Frontal cortex (tissue), 4 donors: ENCODE data around the gene SPPL3. TPM values are rescaled to one million over a fixed set of nuclear protein-coding genes. Genes with fewer than 3 reads are reported as not detected.
"Not testable (repeated sequence)": the region's sequence is repeated elsewhere in the genome, so short reads cannot be mapped to it uniquely, and the experiment has no call there.

Experiments
- DNase-seq, 2 donors: peaks; one replicate each; pipeline ENCODE4 v3.0.0; 2012; ENCODE audit warnings: low spot score in 2 of 2
- FAIRE-seq: peaks from 2 replicates; lab custom pipeline; 2012; peaks lifted over from hg19 to GRCh38; lab: Jason Lieb, UNC
- total RNA-seq: library from RNA; depleted of rRNA; stranded (reverse); fragments of >200 nt; gene quantifications from one replicate; pipeline ENCODE4 v1.2.3, GENCODE V29; 2014
- donor health status: control.
- donor health status: control.
- donor health status: control.

Gene SPPL3
- total RNA-seq, 1 donor from 2014 or later = 45.2 TPM

DNA sequence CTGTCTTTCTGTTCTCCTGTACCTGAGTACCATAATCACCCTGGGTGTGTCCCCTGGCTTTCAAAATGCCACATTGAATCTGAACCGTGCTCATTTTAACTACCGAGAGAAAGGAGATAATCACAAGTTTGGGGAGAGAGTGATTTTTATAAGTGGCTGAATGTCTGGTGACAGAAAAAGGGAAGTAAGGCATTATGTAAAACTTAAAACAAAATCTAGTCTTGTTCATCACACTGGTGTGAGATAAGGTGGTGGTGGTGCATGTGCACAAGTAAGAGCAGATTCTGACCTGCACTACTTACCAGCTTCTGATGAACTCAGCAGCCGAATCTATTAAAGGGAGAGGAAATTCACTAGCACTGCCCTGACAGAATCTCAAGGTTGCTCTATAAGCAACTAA lies 56.3 kb downstream of the SPPL3 start:
- FAIRE-seq (no peak), DNase-seq (no peak)

DNA sequence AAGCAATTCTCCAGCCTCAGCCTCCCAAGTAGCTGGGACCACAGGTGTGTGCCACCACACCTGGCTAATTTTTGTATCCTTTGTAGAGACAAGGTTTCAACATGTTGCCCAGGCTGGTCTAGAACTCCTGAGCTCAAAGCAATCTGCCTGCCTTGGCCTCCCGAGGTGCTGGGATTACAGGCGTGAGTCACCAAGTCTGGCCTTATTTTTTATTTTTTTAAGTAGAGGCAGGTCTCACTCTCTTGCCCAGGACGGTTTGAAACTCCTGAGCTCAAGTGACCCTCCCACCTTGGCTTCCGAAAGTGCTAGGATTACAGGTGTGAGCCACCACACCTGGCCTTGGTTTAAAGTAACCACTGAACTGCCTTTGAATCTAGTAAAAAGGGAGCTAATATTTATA lies 56.8 kb downstream of the SPPL3 start:
- DNase-seq (no peak), FAIRE-seq (no peak)

DNA sequence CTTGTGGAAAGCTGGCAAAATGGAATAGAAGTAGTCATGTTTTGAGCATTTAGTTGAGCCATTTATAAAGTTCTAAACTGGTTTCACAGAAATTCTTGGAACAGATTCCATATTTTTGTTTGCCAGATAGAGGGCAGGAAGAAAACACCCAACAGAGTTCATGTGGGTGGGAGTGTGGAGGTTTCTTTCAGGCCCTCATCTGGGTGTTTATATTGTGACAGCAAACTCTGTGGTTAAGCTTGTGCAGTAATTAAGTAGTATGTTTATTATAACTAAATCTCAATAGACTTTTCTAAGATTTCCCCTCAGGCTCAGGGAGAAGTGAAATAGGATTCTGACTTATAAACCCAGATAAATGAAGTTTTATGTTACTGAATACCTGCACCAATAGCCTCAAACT lies 57.4 kb downstream of the SPPL3 start:
- DNase-seq (no peak), FAIRE-seq (peak; percentile 15)

DNA sequence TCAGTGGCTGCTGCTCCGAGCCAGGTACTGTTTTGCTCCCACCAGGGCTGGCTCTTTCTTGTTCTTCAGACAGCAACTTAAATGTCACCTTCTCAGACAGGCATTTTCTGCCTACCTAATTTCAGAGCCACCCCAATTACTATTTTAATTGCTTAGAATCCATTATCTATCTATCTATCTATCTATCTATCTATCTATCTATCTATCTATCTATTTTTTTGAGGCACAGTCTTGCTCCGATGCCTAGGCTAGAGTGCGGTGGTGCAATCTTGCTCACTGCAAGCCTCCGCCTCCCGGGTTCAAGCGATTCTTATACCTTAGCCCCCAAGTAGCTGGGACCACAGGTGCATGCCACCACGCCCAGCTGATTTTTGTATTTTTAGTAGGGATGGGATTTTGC lies 58.5 kb downstream of the SPPL3 start:
- DNase-seq (no peak), FAIRE-seq (no peak)

DNA sequence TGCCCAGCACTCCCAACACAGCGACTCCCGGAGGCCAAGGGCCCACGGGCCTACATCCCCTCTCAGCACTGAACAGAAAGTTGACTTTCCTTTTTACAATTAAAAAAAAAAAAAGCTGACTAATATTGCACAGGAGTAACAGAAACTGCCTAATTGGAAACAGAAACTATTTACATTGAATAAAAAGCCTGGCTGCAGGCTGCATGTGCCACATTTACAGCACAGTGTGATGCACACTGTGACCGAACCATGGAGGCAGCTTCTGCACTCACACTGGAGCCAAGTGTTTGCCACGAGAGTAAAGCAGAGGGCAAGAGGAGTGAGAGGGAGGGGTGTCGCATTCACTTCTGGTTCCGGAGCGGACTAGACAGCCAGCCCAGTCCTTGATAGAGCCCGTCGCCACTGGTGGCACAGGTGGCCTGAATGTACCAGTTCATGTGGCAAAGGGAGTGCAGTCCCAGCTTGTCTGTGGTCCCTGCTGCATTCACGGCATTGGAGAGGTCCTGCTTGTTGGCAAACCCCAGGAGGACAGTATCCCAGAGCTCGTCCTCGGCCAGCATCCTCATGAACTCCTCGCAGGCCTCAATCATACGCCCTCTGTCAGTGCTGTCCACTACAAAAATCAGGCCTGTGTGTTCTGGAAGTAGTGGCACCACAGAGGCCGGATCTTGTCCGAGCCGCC lies 59.2 kb downstream of the SPPL3 start:
- DNase-seq = no peak
- FAIRE-seq = no peak

DNA sequence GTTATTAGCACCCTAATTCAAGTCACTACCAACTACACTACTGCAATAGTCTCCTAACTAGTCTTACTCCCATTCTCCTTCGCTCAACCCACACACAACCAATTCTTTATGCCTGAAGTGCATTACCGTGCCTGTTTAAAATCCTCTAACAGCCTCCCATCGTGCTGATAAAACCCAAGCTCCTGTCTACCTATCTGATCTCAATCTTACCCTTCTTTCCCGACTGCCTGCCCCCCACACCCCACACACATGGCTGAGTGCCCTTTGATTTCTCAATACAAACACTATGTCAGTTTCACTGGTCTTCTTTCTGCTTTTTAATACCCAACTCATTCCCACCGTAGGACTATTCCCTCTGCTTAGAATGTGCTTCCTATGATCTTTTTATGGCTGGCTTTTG lies 59.9 kb downstream of the SPPL3 start:
- FAIRE-seq = no peak
- no peak for DNase-seq

DNA sequence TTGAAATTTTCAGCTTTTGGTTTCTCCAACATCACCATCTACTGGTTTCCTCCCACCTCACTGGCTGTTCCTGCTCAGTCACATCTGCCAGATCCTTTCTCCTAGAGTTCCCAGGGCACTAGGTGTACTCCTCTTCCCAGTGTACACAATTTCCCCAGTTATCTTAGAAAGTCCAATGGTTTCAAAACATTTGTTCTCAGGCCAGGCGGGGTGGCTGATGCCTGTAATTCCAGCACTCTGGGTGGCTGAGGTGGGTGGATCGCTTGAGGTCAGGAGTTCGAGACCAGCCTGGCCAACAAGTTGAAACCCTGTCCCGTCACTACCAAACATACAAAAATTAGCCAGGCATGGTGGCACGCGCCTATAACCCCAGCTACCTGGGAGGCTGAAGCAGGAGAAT lies 60.7 kb downstream of the SPPL3 start:
- FAIRE-seq (no peak), DNase-seq (no peak)

DNA sequence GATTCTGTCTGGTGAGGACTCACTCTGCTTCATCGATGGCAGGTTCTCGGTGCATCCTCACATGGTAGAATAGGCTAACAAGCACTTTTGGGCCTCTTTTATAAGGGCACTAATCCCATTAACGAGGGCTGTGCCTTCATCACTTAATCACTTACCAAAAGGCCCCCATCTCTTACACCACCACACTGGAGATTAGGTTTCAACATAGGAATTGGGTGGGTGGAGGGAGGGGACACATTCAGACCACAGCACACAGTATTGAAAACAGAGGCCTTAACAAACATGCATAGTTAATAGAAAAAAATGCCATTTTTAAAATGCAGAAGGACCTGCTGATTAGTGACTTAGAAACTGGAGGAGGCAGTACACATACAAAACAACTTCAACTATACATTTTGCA lies 61.6 kb downstream of the SPPL3 start:
- no peak for FAIRE-seq
- no peak for DNase-seq

DNA sequence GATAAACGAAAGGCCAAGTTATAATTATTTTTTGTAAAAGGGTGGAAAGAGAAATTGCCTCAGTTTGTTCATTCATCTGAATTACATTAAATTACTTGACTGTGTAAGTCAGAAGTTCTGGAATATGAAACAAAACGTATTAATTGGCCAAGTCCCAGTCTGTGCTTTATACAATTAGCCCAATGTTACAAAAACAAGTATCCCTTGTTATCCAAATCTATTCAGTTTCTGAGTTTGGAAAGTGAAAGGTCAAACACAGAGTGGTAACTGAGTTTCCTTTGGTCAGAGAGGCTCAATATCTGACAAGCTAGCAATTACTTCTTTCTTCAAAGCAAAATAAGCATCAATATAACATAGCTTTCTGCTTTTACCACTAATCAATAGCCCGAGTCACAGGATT lies 62.6 kb downstream of the SPPL3 start:
- FAIRE-seq (no peak), DNase-seq (no peak)

DNA sequence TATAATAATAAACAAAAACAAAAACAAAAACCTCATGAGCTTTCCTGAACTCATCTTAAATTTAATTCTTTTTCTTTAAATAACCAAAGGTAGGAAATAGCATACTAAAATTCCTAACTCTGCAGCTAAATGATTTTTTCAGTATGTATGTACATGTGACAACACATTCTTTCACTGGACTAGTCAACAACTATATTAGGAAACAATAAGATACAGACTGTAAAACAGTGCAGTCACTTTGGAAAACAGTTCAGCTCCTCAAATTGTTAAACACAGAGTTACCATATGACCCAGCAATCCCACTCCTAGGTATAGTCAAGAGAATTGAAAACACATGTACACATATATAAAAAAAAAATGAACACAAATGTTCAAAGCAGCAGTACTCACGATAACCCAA lies 64.7 kb downstream of the SPPL3 start:
- no peak for FAIRE-seq
- no peak for DNase-seq

DNA sequence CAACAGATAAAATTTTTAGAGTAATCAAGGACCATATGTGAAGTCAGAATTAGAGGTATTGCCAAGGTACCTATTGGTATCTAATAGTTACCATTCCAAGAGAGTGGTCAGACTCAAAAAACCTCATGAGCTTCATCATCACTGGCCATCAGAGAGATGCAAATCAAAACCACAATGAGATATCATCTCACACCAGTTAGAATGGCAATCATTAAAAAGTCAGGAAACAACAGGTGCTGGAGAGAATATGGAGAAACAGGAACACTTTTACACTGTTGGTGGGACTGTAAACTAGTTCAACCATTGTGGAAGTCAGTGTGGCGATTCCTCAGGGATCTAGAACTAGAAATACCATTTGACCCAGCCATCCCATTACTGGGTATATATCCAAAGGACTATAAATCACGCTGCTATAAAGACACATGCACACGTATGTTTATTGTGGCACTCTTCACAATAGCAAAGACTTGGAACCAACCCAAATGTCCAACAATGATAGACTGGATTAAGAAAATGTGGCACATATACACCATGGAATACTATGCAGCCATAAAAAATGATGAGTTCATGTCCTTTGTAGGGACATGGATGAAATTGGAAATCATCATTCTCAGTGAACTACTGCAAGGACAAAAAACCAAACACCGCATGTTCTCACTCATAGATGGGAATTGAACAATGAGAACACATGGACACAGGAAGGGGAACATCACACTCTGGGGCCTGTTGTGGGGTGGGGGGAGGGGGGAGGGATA lies 65.4 kb downstream of the SPPL3 start:
- not testable (repeated sequence) for DNase-seq, FAIRE-seq

DNA sequence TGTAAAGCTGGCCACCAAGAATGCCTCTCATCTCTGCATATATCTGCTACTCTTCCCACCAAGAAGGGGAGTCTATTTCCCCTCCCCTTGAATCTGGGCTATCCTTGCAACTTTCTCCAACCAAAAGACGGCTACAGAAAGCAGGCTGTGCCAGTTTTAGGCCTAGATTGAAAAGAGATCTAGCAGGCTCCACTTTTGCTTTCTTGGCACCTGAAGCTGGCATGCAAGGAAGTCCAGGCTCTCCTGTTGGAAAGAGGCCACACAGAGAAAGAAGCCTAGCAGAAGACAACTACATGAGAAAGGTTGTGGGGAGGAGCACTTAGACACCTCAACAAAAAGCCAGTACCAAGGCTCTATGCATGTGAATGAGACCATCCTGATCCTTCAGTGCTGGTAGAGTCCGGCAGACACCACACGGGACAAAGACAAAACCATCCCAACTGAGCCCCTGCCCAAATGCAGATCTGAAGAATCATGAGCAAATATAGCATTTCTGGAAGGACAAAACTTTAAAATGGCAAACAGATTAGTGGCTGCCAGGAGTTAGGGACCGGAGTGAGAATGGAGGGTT lies 68.0 kb downstream of the SPPL3 start:
- no peak for FAIRE-seq
- no peak for DNase-seq

DNA sequence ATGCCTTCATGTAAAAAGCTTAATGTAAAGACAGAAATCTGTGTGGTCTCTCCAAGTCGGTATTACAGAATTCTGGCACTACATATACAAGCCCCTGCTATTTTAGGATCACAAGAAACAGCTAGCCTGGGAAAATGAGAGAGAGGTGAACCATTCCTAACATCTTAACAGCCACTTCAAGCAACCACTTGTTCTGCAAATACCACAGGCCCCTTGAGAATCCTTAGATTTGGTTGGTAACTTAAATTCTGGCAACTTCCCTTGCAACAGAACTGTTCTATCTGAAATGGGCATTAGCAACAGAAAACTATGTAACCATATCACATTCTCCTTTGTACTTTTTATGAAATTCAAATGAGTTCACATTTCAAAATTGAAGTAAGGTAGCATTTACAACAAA lies 68.5 kb downstream of the SPPL3 start:
- DNase-seq (no peak), FAIRE-seq (no peak)

DNA sequence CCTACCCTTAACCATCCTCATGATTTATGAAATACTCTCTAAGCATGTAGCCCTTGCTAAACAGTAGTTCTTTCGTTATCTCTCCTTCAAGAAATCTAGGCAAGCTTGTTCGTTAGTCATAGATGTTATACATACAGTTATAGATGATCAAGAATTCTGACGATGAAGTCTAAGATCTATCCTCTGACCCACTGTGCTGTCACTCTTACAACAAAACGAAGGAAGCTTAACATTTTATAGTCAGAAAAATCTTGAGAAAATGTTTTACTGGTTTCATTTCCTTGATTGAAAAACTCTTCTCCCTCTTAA lies 68.9 kb downstream of the SPPL3 start:
- FAIRE-seq (no peak), DNase-seq (no peak)

DNA sequence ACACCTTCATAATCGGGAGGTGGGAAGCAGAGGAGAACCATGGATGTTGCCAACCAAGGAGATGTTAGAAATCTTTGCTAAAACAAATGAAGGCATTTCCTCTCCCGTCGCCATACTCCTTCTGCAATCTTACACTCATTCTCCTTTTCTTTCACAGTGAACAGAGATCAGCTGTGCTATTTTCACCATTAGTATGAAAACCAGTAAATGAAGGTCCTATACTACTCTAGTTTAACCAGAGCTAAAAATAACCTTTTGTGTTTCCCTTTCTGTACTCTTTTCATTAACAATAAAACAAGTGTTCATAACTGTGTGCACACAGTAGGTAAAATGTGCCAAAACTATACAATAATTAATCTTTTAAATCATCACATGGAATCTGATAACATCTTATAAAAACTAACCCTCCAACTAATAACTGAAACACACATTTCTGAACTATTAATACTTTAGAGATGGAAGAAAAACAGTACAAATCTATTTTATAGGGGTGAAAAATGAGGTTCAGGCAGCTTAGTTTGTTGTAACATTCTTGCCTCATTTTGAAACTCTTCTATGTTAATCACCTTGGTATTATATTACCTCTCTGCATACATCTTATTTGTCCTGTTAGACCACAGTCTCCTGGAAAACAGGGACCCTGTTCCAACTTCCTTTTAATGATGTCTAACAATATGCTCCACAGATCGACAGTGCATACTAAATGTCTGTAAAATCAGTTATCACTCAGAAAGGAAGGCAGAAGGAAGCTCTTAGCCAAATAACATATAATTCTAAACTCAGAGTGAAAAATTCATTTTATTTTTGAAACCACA lies 69.5 kb downstream of the SPPL3 start:
- no peak for DNase-seq
- no peak for FAIRE-seq

DNA sequence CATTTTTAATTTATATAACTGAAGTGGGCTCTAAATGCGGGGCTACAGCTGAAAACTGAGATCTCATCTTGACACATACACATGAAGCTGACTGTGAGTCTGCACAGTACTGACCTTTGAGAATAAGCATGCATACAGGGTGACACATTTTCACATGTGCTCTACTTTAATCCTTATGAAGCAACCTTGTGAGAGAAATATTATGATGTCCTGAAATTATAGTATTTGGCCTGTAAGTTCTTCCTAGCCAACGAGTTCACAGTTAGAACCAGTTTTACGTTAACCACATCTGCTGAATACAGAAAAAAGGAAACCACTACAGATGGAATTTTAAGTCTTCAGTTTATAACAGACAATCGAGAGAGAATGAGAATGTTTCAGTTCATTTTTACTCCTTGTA lies 70.3 kb downstream of the SPPL3 start:
- FAIRE-seq (no peak), DNase-seq (no peak)

DNA sequence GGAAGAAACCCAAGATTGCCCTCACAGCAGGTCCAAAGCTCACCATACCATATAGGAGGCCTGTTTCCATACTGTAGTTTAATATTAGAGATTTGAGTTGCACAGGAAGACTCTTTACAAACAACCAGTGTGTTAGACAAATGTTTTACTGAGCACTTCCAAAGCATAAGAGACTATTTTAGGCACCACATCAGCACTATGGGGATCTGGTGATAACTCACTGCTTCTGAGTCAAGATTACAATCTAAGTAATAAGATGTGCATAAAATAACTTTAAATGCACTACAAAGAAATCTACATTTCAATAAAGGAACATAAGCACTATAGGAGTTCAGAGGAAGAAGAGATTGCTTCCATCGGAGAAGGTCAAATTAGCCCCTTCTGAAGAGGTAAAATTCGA lies 71.4 kb downstream of the SPPL3 start:
- no peak for FAIRE-seq
- DNase-seq = no peak

DNA sequence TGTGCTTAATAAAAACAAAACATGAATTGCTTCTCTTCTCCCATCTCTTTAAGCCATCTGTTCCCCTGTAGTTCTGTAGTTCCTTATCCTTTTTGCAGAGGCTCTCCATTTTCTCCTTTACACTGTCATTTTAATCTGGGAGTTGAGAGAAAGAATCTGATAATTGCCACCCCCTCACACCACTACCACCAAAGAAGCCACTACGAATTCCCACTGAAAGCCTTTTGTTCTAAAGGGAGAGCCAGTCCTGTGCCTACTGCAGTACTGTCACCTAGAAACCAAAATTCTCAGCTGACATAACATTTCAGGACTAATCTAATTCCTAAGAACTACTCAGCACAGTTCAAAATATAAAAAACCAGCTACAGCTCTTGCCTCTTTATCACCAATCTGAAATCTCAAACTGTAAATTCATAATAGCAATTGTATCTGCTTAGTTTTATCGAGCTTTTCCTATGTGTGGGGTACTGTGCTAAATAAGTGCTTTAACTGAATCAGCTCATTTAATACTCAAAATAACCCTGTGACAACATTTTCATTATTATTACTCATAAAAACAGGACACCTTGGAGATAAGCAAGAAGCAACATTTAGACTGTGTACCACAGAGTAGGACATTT lies 72.4 kb downstream of the SPPL3 start:
- DNase-seq = no peak
- no peak for FAIRE-seq

DNA sequence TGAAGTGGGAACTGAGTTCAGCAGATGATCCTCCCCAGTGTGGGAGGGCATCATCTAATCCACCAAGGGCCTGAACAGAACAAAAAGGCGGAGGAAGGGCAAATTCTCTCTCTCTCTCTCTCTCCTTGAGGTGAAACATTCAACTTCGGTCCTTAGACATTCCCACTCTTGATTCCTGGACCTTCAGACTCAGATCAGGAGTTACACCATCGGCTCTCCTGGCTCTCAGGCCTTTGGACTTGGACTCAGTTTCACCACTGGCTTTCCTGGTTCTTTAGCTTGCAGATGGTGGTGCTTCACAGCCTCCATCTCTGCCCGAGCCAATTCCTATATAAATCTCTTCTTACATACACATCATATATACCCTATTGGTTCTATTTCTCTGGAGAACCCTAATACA lies 73.2 kb downstream of the SPPL3 start:
- FAIRE-seq (no peak), DNase-seq (no peak)
